Spinal cord (tissue), 10 donors: ENCODE results near the gene ZBTB7C. TPM values are rescaled to one million over a fixed set of nuclear protein-coding genes. Genes with fewer than 3 reads are reported as not detected.

Experiments
- DNase-seq, 6 donors: peaks; one replicate each; pipeline versions ENCODE4 v3.0.0 to v3.0.0-alpha.2; 2013 to 2015; ENCODE audit warnings: low spot score in 6 of 6, low read depth in 4 of 6
- H3K27ac ChIP-seq: one replicate; pipeline ENCODE4 v1.5.1; 2013; ENCODE audit warnings: low read depth, low read length, control low read depth
- H3K27me3 ChIP-seq: one replicate; pipeline ENCODE4 v1.6.1; 2013; ENCODE audit warnings: low read length; ENCODE audit not compliant: control insufficient read depth, insufficient read depth
- H3K36me3 ChIP-seq: one replicate; pipeline ENCODE4 v1.6.1; 2013; ENCODE audit warnings: low read length; ENCODE audit not compliant: control insufficient read depth, insufficient read depth
- H3K4me1 ChIP-seq: one replicate; pipeline ENCODE4 v1.6.1; 2013; ENCODE audit warnings: low read length; ENCODE audit not compliant: control insufficient read depth, insufficient read depth
- H3K4me3 ChIP-seq: one replicate; pipeline ENCODE4 v1.5.1; 2013; ENCODE audit warnings: low read depth, low read length, control low read depth
- H3K9me3 ChIP-seq: one replicate; pipeline ENCODE4 v1.6.1; 2013; ENCODE audit warnings: low read length; ENCODE audit not compliant: control insufficient read depth, insufficient read depth
- WGBS: methylation state at CpG from one replicate; pipeline ENCODE4 v1.1.5; 2013; ENCODE audit warnings: missing lambda C conversion rate; ENCODE audit not compliant: insufficient coverage; 5-methylcytosine and 5-hydroxymethylcytosine counted together
- polyA plus RNA-seq, 2 donors: library from polyadenylated mRNA; unstranded; fragments of 120-200 nt; gene quantifications; one replicate each; pipeline ENCODE4 v1.2.1, GENCODE V29; 2013; ENCODE audit not compliant: insufficient read length in 2 of 2
- total RNA-seq, 2 donors: library from RNA; depleted of rRNA in 1 of 2; stranded (reverse); fragments of 120-200 nt in 1 of 2; fragments of >200 nt in 1 of 2; gene quantifications; one replicate each; pipeline versions ENCODE4 v1.2.3 to v1.2.4, GENCODE V29; 2013 to 2014
- donor health status: healthy.

Gene ZBTB7C
- total and polyA plus RNA-seq, 4 donors: 7.6 to 15.7 (median 9.8) TPM

- WGBS: 71% methylated on average over 2 of the region's 2 CpGs
- H3K9me3 ChIP-seq: no peaks in the 10 kb centered on the region
- H3K36me3 ChIP-seq: peaks cover 2% of the 10 kb centered on the region
- no peak overlapping the region for H3K27ac ChIP-seq
- H3K4me3 ChIP-seq: no peak overlapping the region
- no peaks in the 10 kb centered on the region for H3K27me3 ChIP-seq
- H3K4me1 ChIP-seq: peaks cover 22% of the 10 kb centered on the region
- no peak for DNase-seq
Observed at GRCh38 chr18:48183613-48184012, 225.6 kb downstream of the ZBTB7C start.

GRCh38 chr18:48182779-48183178 is 226.4 kb downstream of the ZBTB7C start:
- Histone ChIP-seq H3K36me3 (peaks cover 2% of the 10 kb centered on the region), H3K4me1 (peaks cover 22% of the 10 kb centered on the region)

GRCh38 chr18:48181857-48182256 is 227.3 kb downstream of the ZBTB7C start:
- no peak for DNase-seq

More at GRCh38 chr18:48182779-48183178, 226.4 kb downstream of the ZBTB7C start:
- Histone ChIP-seq H3K4me3 (no peak overlapping the region), H3K9me3 (no peaks in the 10 kb centered on the region), H3K27me3 (no peaks in the 10 kb centered on the region), H3K27ac (no peak overlapping the region)
- WGBS: no CpG with 5 or more reads among the region's 3 CpGs
- no peak for DNase-seq

GRCh38 chr18:48181087-48181823 is 227.9 kb downstream of the ZBTB7C start:
- no peak overlapping the region for H3K4me3 ChIP-seq
- H3K27ac ChIP-seq: no peak overlapping the region
- peaks cover 2% of the 10 kb centered on the region for H3K36me3 ChIP-seq
- DNase-seq: no peak
- H3K27me3 ChIP-seq: no peaks in the 10 kb centered on the region
- H3K4me1 ChIP-seq: peaks cover 13% of the 10 kb centered on the region
- H3K9me3 ChIP-seq: no peaks in the 10 kb centered on the region
- WGBS: 88% methylated on average over 3 of the region's 3 CpGs

More at GRCh38 chr18:48181857-48182256, 227.3 kb downstream of the ZBTB7C start:
- H3K36me3 ChIP-seq: peaks cover 2% of the 10 kb centered on the region
- no CpG with 5 or more reads among the region's 4 CpGs for WGBS
- H3K4me1 ChIP-seq: peaks cover 19% of the 10 kb centered on the region
- H3K27ac ChIP-seq: no peak overlapping the region
- H3K4me3 ChIP-seq: no peak overlapping the region
- no peaks in the 10 kb centered on the region for H3K27me3 ChIP-seq
- no peaks in the 10 kb centered on the region for H3K9me3 ChIP-seq

GRCh38 chr18:48179666-48180065 is 229.5 kb downstream of the ZBTB7C start:
- H3K4me1 ChIP-seq: no peaks in the 10 kb centered on the region
- no peak for DNase-seq
- no peaks in the 10 kb centered on the region for H3K27me3 ChIP-seq
- H3K9me3 ChIP-seq: no peaks in the 10 kb centered on the region
- H3K36me3 ChIP-seq: peaks cover 2% of the 10 kb centered on the region
- 86% methylated on average over 2 of the region's 2 CpGs for WGBS
- H3K4me3 ChIP-seq: no peak overlapping the region
- H3K27ac ChIP-seq: no peak overlapping the region

- no peak for DNase-seq
- Histone ChIP-seq H3K27ac (no peak overlapping the region), H3K27me3 (no peaks in the 10 kb centered on the region), H3K4me1 (no peaks in the 10 kb centered on the region), H3K36me3 (peaks cover 2% of the 10 kb centered on the region), H3K4me3 (no peak overlapping the region), H3K9me3 (no peaks in the 10 kb centered on the region)
- 81% methylated on average over 2 of the region's 3 CpGs for WGBS
Observed at GRCh38 chr18:48179001-48179400, 230.2 kb downstream of the ZBTB7C start.

GRCh38 chr18:48176909-48177308 is 232.3 kb downstream of the ZBTB7C start:
- no peak for DNase-seq
- H3K9me3 ChIP-seq: no peaks in the 10 kb centered on the region
- no peak overlapping the region for H3K4me3 ChIP-seq
- WGBS: 98% methylated on average over 4 of the region's 4 CpGs
- H3K27ac ChIP-seq: no peak overlapping the region
- peaks cover 3% of the 10 kb centered on the region for H3K4me1 ChIP-seq
- H3K27me3 ChIP-seq: no peaks in the 10 kb centered on the region
- H3K36me3 ChIP-seq: peaks cover 5% of the 10 kb centered on the region

- H3K36me3 ChIP-seq: peaks cover 3% of the 10 kb centered on the region
- no peaks in the 10 kb centered on the region for H3K9me3 ChIP-seq
- peaks cover 5% of the 10 kb centered on the region for H3K4me1 ChIP-seq
- no peaks in the 10 kb centered on the region for H3K27me3 ChIP-seq
- no peak overlapping the region for H3K4me3 ChIP-seq
- WGBS: 100% methylated on average over 2 of the region's 2 CpGs
- H3K27ac ChIP-seq: no peak overlapping the region
- no peak for DNase-seq
Observed at GRCh38 chr18:48173557-48173956, 235.6 kb downstream of the ZBTB7C start.

- no peak overlapping the region for H3K4me3 ChIP-seq
- H3K9me3 ChIP-seq: no peaks in the 10 kb centered on the region
- H3K36me3 ChIP-seq: peaks cover 3% of the 10 kb centered on the region
- H3K27me3 ChIP-seq: no peaks in the 10 kb centered on the region
- WGBS: 82% methylated on average over 12 of the region's 19 CpGs
- H3K27ac ChIP-seq: no peak overlapping the region
- peaks cover 10% of the 10 kb centered on the region for H3K4me1 ChIP-seq
- DNase-seq: no peak
Observed at GRCh38 chr18:48172226-48173006, 236.8 kb downstream of the ZBTB7C start.
